ENCODE data around the gene HELZ.

HELZ gene

DNA sequence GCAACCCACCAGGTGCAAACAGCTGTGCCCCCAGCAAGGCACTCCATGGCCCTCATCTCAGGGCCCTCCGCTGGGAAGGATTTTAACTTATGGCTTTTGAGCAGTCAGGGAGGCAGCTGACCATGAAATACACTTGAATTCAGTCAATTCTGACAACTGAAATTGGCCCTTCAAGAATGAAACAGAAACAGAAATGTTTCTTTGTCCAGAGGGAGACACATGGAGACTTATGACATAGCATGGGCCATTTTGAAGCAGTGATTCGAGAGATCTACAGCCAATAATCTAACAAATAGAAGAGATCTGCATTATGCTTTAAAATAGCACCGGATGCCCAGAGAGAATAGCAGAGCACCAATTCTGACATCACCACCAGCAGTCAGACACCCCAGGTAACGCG, 193.2 kb downstream of the HELZ start:
- Histone ChIP-seq H3K27ac (ENCODE audit: extremely low read depth, low read depth, low read length) (no peak overlapping the region), H3K9me3 (ENCODE audit: control insufficient read depth, insufficient read depth, low read depth, low read length) (no peaks in the 10 kb centered on the region), H3K36me3 (ENCODE audit: control insufficient read depth in 2 of 2, insufficient read depth in 1 of 2, low read length in 2 of 2) (no peaks in the 10 kb centered on the region), H3K4me1 (ENCODE audit: control insufficient read depth, insufficient read depth, low read length) (no peaks in the 10 kb centered on the region), H3K4me3 (ENCODE audit: low read depth, low read length) (no peak overlapping the region)
- TF ChIP-seq, protein P1, sequence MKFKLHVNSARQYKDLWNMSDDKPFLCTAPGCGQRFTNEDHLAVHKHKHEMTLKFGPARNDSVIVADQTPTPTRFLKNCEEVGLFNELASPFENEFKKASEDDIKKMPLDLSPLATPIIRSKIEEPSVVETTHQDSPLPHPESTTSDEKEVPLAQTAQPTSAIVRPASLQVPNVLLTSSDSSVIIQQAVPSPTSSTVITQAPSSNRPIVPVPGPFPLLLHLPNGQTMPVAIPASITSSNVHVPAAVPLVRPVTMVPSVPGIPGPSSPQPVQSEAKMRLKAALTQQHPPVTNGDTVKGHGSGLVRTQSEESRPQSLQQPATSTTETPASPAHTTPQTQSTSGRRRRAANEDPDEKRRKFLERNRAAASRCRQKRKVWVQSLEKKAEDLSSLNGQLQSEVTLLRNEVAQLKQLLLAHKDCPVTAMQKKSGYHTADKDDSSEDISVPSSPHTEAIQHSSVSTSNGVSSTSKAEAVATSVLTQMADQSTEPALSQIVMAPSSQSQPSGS (tag by site-specific recombination; IDR thresholded peaks at IDR 0.05; ENCODE audit: low read depth), result no peak
- TF ChIP-seq ZNF701 (tag by site-specific recombination; IDR thresholded peaks at IDR 0.05) (no peak), ZNF830 (tag by site-specific recombination; IDR thresholded peaks at IDR 0.05; ENCODE audit: low read depth) (no peak), ZNF670 (tag by site-specific recombination; IDR thresholded peaks at IDR 0.05; ENCODE audit: low read depth) (no peak), ZNF426 (tag by site-specific recombination; IDR thresholded peaks at IDR 0.05) (no peak), ZNF221 (tag by site-specific recombination; IDR thresholded peaks at IDR 0.05; ENCODE audit: borderline replicate concordance) (no peak)
- TF ChIP-seq, protein P2, sequence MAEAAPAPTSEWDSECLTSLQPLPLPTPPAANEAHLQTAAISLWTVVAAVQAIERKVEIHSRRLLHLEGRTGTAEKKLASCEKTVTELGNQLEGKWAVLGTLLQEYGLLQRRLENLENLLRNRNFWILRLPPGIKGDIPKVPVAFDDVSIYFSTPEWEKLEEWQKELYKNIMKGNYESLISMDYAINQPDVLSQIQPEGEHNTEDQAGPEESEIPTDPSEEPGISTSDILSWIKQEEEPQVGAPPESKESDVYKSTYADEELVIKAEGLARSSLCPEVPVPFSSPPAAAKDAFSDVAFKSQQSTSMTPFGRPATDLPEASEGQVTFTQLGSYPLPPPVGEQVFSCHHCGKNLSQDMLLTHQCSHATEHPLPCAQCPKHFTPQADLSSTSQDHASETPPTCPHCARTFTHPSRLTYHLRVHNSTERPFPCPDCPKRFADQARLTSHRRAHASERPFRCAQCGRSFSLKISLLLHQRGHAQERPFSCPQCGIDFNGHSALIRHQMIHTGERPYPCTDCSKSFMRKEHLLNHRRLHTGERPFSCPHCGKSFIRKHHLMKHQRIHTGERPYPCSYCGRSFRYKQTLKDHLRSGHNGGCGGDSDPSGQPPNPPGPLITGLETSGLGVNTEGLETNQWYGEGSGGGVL (tag by site-specific recombination; IDR thresholded peaks at IDR 0.05), result no peak
- TF ChIP-seq, protein P3, sequence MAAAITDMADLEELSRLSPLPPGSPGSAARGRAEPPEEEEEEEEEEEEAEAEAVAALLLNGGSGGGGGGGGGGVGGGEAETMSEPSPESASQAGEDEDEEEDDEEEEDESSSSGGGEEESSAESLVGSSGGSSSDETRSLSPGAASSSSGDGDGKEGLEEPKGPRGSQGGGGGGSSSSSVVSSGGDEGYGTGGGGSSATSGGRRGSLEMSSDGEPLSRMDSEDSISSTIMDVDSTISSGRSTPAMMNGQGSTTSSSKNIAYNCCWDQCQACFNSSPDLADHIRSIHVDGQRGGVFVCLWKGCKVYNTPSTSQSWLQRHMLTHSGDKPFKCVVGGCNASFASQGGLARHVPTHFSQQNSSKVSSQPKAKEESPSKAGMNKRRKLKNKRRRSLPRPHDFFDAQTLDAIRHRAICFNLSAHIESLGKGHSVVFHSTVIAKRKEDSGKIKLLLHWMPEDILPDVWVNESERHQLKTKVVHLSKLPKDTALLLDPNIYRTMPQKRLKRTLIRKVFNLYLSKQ (tag by site-specific recombination; IDR thresholded peaks at IDR 0.05; ENCODE audit: borderline replicate concordance), result no peak
- TF ChIP-seq, protein P4, sequence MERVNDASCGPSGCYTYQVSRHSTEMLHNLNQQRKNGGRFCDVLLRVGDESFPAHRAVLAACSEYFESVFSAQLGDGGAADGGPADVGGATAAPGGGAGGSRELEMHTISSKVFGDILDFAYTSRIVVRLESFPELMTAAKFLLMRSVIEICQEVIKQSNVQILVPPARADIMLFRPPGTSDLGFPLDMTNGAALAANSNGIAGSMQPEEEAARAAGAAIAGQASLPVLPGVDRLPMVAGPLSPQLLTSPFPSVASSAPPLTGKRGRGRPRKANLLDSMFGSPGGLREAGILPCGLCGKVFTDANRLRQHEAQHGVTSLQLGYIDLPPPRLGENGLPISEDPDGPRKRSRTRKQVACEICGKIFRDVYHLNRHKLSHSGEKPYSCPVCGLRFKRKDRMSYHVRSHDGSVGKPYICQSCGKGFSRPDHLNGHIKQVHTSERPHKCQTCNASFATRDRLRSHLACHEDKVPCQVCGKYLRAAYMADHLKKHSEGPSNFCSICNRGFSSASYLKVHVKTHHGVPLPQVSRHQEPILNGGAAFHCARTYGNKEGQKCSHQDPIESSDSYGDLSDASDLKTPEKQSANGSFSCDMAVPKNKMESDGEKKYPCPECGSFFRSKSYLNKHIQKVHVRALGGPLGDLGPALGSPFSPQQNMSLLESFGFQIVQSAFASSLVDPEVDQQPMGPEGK (tag by site-specific recombination; IDR thresholded peaks at IDR 0.05), result no peak
- TF ChIP-seq, protein P5, sequence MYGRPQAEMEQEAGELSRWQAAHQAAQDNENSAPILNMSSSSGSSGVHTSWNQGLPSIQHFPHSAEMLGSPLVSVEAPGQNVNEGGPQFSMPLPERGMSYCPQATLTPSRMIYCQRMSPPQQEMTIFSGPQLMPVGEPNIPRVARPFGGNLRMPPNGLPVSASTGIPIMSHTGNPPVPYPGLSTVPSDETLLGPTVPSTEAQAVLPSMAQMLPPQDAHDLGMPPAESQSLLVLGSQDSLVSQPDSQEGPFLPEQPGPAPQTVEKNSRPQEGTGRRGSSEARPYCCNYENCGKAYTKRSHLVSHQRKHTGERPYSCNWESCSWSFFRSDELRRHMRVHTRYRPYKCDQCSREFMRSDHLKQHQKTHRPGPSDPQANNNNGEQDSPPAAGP (tag by site-specific recombination; IDR thresholded peaks at IDR 0.05), result no peak
- TF ChIP-seq, protein P6, sequence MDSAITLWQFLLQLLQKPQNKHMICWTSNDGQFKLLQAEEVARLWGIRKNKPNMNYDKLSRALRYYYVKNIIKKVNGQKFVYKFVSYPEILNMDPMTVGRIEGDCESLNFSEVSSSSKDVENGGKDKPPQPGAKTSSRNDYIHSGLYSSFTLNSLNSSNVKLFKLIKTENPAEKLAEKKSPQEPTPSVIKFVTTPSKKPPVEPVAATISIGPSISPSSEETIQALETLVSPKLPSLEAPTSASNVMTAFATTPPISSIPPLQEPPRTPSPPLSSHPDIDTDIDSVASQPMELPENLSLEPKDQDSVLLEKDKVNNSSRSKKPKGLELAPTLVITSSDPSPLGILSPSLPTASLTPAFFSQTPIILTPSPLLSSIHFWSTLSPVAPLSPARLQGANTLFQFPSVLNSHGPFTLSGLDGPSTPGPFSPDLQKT (IDR thresholded peaks at IDR 0.05; ENCODE audit: borderline replicate concordance, low read depth, low read length), result no peak
- TF ChIP-seq, protein P7, sequence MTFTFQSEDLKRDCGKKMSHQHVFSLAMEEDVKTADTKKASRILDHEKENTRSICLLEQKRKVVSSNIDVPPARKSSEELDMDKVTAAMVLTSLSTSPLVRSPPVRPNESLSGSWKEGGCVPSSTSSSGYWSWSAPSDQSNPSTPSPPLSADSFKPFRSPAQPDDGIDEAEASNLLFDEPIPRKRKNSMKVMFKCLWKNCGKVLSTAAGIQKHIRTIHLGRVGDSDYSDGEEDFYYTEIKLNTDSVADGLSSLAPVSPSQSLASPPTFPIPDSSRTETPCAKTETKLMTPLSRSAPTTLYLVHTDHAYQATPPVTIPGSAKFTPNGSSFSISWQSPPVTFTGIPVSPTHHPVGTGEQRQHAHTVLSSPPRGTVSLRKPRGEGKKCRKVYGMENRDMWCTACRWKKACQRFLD (tag by site-specific recombination; IDR thresholded peaks at IDR 0.05), result no peak
- ChIA-PET POLR2A (no interaction called here), CTCF (no interaction called here)

DNA sequence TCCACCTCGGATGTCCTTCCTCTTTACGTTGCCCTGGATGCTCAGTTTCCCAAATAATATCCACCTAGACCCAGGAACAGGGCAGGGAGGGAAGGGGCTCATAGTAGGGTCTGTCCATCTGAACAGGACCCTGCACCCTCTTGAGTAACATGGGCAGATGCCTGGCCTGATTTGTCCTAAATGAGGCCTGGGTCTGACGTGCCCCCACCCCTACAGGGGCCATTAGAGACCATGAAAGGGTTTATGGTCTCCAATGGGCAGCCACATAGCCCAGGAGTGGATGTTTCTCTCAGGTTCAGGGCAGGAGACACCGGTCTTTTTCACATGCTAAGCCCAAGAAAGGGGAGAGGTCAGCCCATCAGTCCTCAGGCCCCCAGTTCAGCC, 193.8 kb downstream of the HELZ start:
- no peaks in the 10 kb centered on the region for H3K9me3 ChIP-seq (ENCODE audit: control insufficient read depth, insufficient read depth, low read depth, low read length)
- no peak overlapping the region for H3K4me3 ChIP-seq (ENCODE audit: low read depth, low read length)
- no peak overlapping the region for H3K27ac ChIP-seq (ENCODE audit: extremely low read depth, low read depth, low read length)
- ChIA-PET CTCF (interaction anchor here (0.6 kb wide), 1 partner anchor 23 kb away, joined by 4 read pairs; no protein-coding TSS in a partner anchor), POLR2A (no interaction called here)
- no peaks in the 10 kb centered on the region for H3K4me1 ChIP-seq (ENCODE audit: control insufficient read depth, insufficient read depth, low read length)
- H3K36me3 ChIP-seq (ENCODE audit: control insufficient read depth in 2 of 2, insufficient read depth in 1 of 2, low read length in 2 of 2), result no peaks in the 10 kb centered on the region
- TF ChIP-seq ZNF777 (tag by site-specific recombination; IDR thresholded peaks at IDR 0.05; ENCODE audit: borderline replicate concordance), result no peak
- TF ChIP-seq ZNF23 (tag by site-specific recombination; IDR thresholded peaks at IDR 0.05; ENCODE audit: borderline replicate concordance), result no peak
- no peak for TF ChIP-seq ZNF530 (tag by site-specific recombination; IDR thresholded peaks at IDR 0.05; ENCODE audit: low read depth)
- TF ChIP-seq ZNF274 (IDR thresholded peaks at IDR 0.05; ENCODE audit: low read length), result no peak
- TF ChIP-seq ZNF274 (tag by site-specific recombination; IDR thresholded peaks at IDR 0.05; ENCODE audit: borderline replicate concordance), result no peak
